ENCODE data around the gene P4HA2.

P4HA2 gene

DNA sequence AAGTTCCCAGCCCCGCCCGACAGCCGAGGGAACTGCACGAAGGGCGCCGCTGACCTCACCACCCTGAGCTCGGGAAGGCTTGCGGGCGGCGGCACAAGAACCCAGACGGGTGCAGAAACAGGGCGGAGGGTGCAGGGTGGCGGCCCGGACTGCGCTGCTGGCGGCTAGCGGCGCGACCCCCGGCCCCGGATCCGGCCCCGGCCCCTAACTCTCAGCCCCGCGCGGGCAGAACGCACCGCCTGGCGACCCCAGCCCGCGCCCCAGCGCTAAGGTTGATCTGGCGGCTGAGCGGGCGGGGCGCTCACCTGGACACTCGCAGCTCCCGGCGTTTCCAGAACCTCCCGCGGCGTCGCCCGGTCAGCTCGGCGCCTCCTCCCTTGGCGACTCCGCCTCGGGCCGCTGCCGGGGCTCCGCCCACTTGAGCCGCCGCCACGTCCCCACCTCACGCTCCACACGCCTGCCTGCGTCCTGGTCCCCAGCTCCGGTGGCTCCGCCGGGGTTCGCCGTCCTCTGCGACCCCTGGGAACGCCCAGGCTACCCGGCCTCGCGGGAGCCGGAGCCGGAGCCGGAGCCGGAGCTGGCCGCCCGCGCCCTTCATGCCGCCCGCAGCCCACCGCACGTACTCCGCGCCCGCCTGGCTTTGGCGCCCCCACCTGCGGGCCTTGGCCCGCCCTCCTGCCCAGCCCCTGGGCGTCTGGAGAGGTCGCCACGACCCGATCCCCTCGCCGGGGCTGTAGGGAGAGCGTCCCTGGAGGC, at the start of gene P4HA2:
Gene P4HA2 (minus strand): TSS at position 369 of the 756 bp plus-strand sequence. CDS start 9,227 bp downstream, outside the sequence.
- Histone ChIP-seq H3K9me3 (ENCODE audit: severe bottlenecking) (no peaks in the 10 kb centered on the region), H3K27me3 (ENCODE audit: insufficient read depth, low read depth, severe bottlenecking) (no peaks in the 10 kb centered on the region), H3K4me3 (ENCODE audit: low read depth, low read length) (peak within 1 kb of the TSS; percentile 43), H3K27ac (peak within 1 kb of the TSS; percentile 87), H3K36me3 (peaks cover 2% of the 10 kb centered on the region; the same call in 1 of the 2 replicates)
- peak; percentile 87 for DNase-seq
- TF ChIP-seq, protein P1, sequence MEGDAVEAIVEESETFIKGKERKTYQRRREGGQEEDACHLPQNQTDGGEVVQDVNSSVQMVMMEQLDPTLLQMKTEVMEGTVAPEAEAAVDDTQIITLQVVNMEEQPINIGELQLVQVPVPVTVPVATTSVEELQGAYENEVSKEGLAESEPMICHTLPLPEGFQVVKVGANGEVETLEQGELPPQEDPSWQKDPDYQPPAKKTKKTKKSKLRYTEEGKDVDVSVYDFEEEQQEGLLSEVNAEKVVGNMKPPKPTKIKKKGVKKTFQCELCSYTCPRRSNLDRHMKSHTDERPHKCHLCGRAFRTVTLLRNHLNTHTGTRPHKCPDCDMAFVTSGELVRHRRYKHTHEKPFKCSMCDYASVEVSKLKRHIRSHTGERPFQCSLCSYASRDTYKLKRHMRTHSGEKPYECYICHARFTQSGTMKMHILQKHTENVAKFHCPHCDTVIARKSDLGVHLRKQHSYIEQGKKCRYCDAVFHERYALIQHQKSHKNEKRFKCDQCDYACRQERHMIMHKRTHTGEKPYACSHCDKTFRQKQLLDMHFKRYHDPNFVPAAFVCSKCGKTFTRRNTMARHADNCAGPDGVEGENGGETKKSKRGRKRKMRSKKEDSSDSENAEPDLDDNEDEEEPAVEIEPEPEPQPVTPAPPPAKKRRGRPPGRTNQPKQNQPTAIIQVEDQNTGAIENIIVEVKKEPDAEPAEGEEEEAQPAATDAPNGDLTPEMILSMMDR (IDR thresholded peaks at IDR 0.05; ENCODE audit: low read depth, low read length): no peak

DNA sequence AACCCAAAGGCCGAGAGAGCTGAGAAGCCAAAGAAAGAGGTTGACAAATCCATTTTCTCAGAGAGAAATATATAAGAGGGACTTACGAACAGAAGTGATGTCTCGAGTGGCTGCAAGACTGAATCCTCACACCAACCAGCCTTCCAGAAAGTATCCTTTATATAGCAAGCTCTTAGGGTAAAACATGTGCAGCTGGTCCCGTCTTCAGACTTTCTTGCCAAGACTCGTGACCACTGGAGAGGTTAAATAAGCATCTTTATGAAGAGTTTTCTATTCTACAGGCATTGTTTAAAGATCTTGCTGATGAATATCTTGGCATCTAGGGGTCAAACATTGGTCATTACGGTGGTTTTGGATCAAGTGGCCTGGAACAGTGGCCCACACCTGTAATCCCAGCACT, 49.6 kb upstream of the P4HA2 start:
- Histone ChIP-seq H3K4me3 (ENCODE audit: low read depth, low read length) (no peak overlapping the region), H3K27me3 (ENCODE audit: insufficient read depth, low read depth, severe bottlenecking) (no peaks in the 10 kb centered on the region), H3K36me3 (no peaks in the 10 kb centered on the region), H3K27ac (no peak overlapping the region), H3K9me3 (ENCODE audit: severe bottlenecking) (no peaks in the 10 kb centered on the region)
- DNase-seq: no peak
- TF ChIP-seq, protein P1 (IDR thresholded peaks at IDR 0.05; ENCODE audit: low read depth, low read length): no peak

DNA sequence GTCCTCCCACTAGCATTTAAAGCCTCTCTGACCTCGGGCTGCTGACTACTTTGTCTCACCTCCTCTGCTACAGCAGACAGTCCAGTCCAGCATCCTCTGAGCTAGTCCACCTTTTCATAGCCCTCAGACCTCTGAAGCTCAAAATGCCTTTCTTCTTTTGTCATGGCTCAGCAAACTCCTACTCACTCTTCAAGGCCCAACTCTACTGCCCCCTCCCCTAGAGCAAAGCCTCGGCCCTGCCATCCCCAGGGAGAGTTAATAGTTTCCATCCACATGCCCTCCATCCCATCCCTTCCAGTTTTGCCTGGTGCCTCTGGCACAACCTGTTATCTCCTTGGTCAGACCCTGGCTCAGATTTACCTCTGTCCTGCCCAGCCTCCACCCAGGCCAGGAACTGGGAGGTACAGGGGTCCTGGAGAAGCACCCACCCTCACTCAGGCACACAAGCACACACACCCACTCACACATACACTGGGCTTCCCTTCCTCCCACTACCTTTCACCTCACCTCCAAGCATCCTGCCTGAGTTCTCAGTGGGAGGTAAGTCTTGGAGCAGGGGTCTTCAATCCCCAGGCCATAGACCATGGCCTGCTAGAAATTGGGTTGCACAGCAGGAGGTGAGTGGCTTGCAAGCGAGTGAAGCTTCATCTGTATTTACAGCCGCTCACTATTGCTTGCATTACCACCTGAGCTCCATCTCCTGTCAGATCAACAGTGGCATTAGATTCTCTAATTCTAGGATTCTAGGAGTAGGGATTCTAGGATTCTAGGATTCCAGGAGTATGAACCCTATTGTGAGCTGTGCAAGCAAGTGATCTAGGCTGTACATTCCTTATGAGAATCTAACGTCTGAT, 47.9 kb upstream of the P4HA2 start:
- Histone ChIP-seq H3K27ac (no peak overlapping the region), H3K27me3 (ENCODE audit: insufficient read depth, low read depth, severe bottlenecking) (no peaks in the 10 kb centered on the region), H3K4me3 (ENCODE audit: low read depth, low read length) (no peak overlapping the region), H3K36me3 (no peaks in the 10 kb centered on the region), H3K9me3 (ENCODE audit: severe bottlenecking) (no peaks in the 10 kb centered on the region)
- no peak for DNase-seq
- TF ChIP-seq, protein P1 (IDR thresholded peaks at IDR 0.05; ENCODE audit: low read depth, low read length): no peak

DNA sequence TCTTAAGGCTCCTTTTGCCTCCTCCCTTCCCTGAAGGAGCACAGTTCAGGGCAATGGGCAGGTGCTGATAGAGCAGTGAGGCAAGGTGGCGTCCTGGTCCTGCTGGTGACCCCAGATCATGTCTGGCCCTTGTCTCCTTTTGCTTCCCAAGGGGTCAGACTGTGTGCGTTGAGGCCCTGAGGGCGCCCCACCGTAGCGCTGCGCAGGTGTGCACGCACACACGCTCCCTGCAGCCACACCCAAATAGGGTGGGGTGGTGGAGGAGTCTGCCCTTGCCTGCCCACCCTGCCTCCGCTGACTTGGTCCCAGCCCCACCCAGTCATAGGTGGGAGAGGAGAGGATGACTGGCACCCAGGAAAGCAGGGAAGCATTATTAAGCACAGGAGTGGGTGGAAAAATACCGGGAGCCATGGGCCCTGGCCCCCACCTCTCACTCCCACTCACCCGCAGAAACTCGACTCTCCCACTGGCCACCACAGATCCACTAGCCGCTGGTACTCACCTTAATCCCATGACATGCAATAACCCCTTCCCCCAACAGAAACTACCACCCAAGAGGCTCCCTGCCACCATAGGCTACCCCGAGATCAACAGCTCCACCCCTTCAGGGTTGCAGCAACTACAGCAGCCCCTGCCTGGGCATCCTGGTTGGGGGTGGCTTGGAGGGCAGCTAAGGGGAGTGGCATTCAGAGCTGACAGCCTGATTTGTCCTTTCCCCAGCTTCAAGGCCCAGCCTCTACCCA, 46.6 kb upstream of the P4HA2 start:
- Histone ChIP-seq H3K27me3 (ENCODE audit: insufficient read depth, low read depth, severe bottlenecking) (no peaks in the 10 kb centered on the region), H3K36me3 (no peaks in the 10 kb centered on the region), H3K9me3 (ENCODE audit: severe bottlenecking) (no peaks in the 10 kb centered on the region), H3K4me3 (ENCODE audit: low read depth, low read length) (no peak overlapping the region), H3K27ac (no peak overlapping the region)
- TF ChIP-seq, protein P1 (IDR thresholded peaks at IDR 0.05; ENCODE audit: low read depth, low read length): no peak
- no peak for DNase-seq

DNA sequence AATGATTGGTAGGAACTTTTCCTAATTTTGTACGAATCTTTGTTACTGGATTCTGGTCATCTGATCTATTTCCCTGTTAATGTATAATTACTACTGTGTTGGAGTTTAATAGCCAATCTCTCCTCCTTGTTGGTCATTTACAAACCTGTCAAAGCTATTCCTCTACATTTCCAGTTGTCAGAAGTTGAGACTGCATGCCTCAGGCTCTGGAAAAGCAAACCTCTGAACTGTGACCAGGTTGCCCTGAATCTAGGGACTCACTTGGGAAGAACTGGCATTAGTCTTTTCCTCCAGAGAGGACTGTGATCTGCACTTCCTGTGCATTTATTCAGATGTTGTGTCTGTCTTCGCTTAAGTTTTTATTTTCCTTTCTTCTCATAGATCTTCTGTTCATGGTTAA, 46.0 kb upstream of the P4HA2 start:
- Histone ChIP-seq H3K36me3 (no peaks in the 10 kb centered on the region), H3K9me3 (ENCODE audit: severe bottlenecking) (no peaks in the 10 kb centered on the region), H3K4me3 (ENCODE audit: low read depth, low read length) (no peak overlapping the region), H3K27ac (no peak overlapping the region), H3K27me3 (ENCODE audit: insufficient read depth, low read depth, severe bottlenecking) (no peaks in the 10 kb centered on the region)
- no peak for DNase-seq
- TF ChIP-seq, protein P1 (IDR thresholded peaks at IDR 0.05; ENCODE audit: low read depth, low read length): no peak
